GM12878 (cell line): ENCODE results near the gene AFAP1L2. TPM values are rescaled to one million over a fixed set of nuclear protein-coding genes. Genes with fewer than 3 reads are reported as not detected.

ENCODE experiments used
- ATAC-seq: fragments of 200-7000 bp; cut with Tn5 transposase; 3 replicates; pipeline ENCODE4 v1.9.1; 2020; ENCODE audit warnings: mild to moderate bottlenecking, moderate library complexity
- BruUV-seq: library from RNA; stranded (reverse); fragments of 400-500 nt; replicated peaks from 2 replicates; lab custom pipeline; 2021; lab: Mats Ljungman, UMichigan
- CTCF ChIA-PET: fragments of 300-600 bp; sonication (Branson Sonifier 250); formaldehyde crosslinking; extraction: SDS; loops from one replicate; lab custom pipeline; 2021; ENCODE audit warnings: inconsistent platforms; lab: Yijun Ruan, JAX
- POLR2A ChIA-PET: fragments of 350-600 bp; formaldehyde crosslinking; extraction: SDS; loops from one replicate; lab custom pipeline; 2021; ENCODE audit warnings: inconsistent platforms; lab: Charles Lee
- RAD21 ChIA-PET: fragments of 300-600 bp; sonication (Branson Sonifier 250); formaldehyde crosslinking; loops from one replicate; lab custom pipeline; 2023; ENCODE audit warnings: antibody characterized with exemption; ENCODE audit not compliant: unreplicated experiment; lab: Charles Lee
- SMC1A ChIA-PET: fragments of 300-600 bp; sonication (Branson Sonifier 250); formaldehyde crosslinking; loops from one replicate; lab custom pipeline; 2023; ENCODE audit not compliant: unreplicated experiment, uncharacterized antibody; lab: Charles Lee
- DNase-seq: peaks from one replicate; pipeline ENCODE4 v3.0.0-alpha.2; 2011; ENCODE audit warnings: low read depth, low spot score
- FAIRE-seq: peaks from 3 replicates; lab custom pipeline; 2011; peaks lifted over from hg19 to GRCh38; lab: Jason Lieb, UNC
- H2AFZ ChIP-seq: 2 replicates; pipeline ENCODE4 v1.6.0; 2011; ENCODE audit warnings: low read depth, low read length, control low read depth; ENCODE audit not compliant: control insufficient read depth
- H3K27ac ChIP-seq: 2 replicates; pipeline ENCODE4 v1.5.1; 2011; ENCODE audit warnings: control low read depth; ENCODE audit not compliant: control insufficient read depth, insufficient read depth
- H3K27me3 ChIP-seq, 2 experiments: replicated peaks in 1 of 2; 2 replicates each; pipeline versions ENCODE4 v1.6.0 to v1.6.1; 2011; ENCODE audit warnings: low read length in 1 of 2; ENCODE audit not compliant: control insufficient read depth in 2 of 2, insufficient read depth in 2 of 2
- H3K36me3 ChIP-seq, 2 experiments: 2 replicates each; pipeline ENCODE4 v1.5.1; 2011; ENCODE audit warnings: low read length in 1 of 2; ENCODE audit not compliant: control insufficient read depth in 2 of 2, insufficient read depth in 2 of 2
- H3K4me1 ChIP-seq: 2 replicates; pipeline ENCODE4 v1.6.1; 2011; ENCODE audit warnings: mild to moderate bottlenecking, low read length, moderate library complexity, mixed read lengths; ENCODE audit not compliant: control insufficient read depth, insufficient read depth
- H3K4me2 ChIP-seq: 2 replicates; pipeline ENCODE4 v1.6.0; 2011; ENCODE audit warnings: control low read depth; ENCODE audit not compliant: control insufficient read depth, insufficient read depth
- H3K4me3 ChIP-seq: fragments of 200-600 bp; sonication (generic); 2 replicates; pipeline ENCODE4 v1.5.1; 2016
- H3K79me2 ChIP-seq: 2 replicates; pipeline ENCODE4 v1.6.0; 2011; ENCODE audit warnings: low read length; ENCODE audit not compliant: control insufficient read depth, insufficient read depth
- H3K9ac ChIP-seq: 2 replicates; pipeline ENCODE4 v1.8.0; 2011; ENCODE audit warnings: low read length, control low read depth, mixed read lengths; ENCODE audit not compliant: control insufficient read depth, insufficient read depth
- H3K9me3 ChIP-seq: replicated peaks from 3 replicates; pipeline ENCODE4 v1.5.1; 2011; ENCODE audit warnings: mild to moderate bottlenecking, low read length; ENCODE audit not compliant: control insufficient read depth, insufficient read depth
- H4K20me1 ChIP-seq: 2 replicates; pipeline ENCODE4 v1.6.0; 2011; ENCODE audit not compliant: control insufficient read depth, insufficient read depth
- ESRRA ChIP-seq: IDR thresholded peaks from 2 replicates; pipeline ENCODE4 v1.6.1; 2012; ENCODE audit warnings: mild to moderate bottlenecking, low read length, improper control_type of control experiment
- FOXK2 ChIP-seq: fragments of 450-650 bp; IDR thresholded peaks from 2 replicates; pipeline ENCODE4 v1.6.1; 2017; ENCODE audit warnings: mild to moderate bottlenecking, moderate library complexity
- HCFC1 ChIP-seq: fragments of 150-350 bp; IDR thresholded peaks from 2 replicates; pipeline ENCODE4 v1.6.1; 2014; ENCODE audit warnings: low read length
- IRF3 ChIP-seq: fragments of 450-650 bp; IDR thresholded peaks from 2 replicates; pipeline ENCODE4 v1.6.1; 2014; ENCODE audit warnings: mild to moderate bottlenecking
- NFXL1 ChIP-seq: fragments of 450-650 bp; IDR thresholded peaks from 2 replicates; pipeline ENCODE4 v1.6.1; 2017; ENCODE audit warnings: antibody characterized with exemption, mild to moderate bottlenecking, borderline replicate concordance
- NFYB ChIP-seq: IDR thresholded peaks from 2 replicates; pipeline ENCODE4 v1.6.1; 2011; ENCODE audit warnings: low read depth, mild to moderate bottlenecking, low read length, improper control_type of control experiment, moderate library complexity; ENCODE audit not compliant: insufficient read depth
- NKRF ChIP-seq: fragments of 450-650 bp; conservative IDR thresholded peaks from 2 replicates; pipeline ENCODE4 v1.6.1; 2017; ENCODE audit warnings: mild to moderate bottlenecking, moderate library complexity
- RAD51 ChIP-seq: fragments of 450-650 bp; IDR thresholded peaks from 2 replicates; pipeline ENCODE4 v1.6.1; 2016; ENCODE audit warnings: moderate library complexity, mild to moderate bottlenecking, inconsistent platforms
- SP1 ChIP-seq: IDR thresholded peaks from one replicate; pipeline ENCODE4 v1.6.1; 2011; ENCODE audit warnings: low read depth, low read length
- SREBF1 ChIP-seq: IDR thresholded peaks from 2 replicates; pipeline ENCODE4 v1.6.1; 2012; ENCODE audit warnings: mild to moderate bottlenecking, low read length
- TARDBP ChIP-seq: IDR thresholded peaks from 2 replicates; pipeline ENCODE4 v1.6.1; 2016; ENCODE audit warnings: borderline replicate concordance
- USF1 ChIP-seq: IDR thresholded peaks from 2 replicates; pipeline ENCODE4 v1.6.1; 2011; ENCODE audit warnings: borderline replicate concordance, low read depth, mild to moderate bottlenecking, moderate library complexity, mixed read lengths, low read length; ENCODE audit not compliant: insufficient read depth; ENCODE audit errors: extremely low read length
- WGBS: methylation state at CpG from one replicate; pipeline ENCODE4 v1.1.6; 2016; ENCODE audit warnings: low lambda C conversion rate; ENCODE audit not compliant: insufficient replicate concordance, insufficient coverage; ENCODE audit errors: missing lambda C conversion rate; 5-methylcytosine and 5-hydroxymethylcytosine counted together
- in situ Hi-C: fragments of 300-500 bp; cut with MboI; formaldehyde crosslinking; loops from 9 replicates; pipeline ENCODE4 v1.14.3; 2018; ENCODE audit warnings: mixed read lengths
- intact Hi-C: fragments of 100-400 bp; cut with micrococcal nuclease; formaldehyde crosslinking; loops from one replicate; pipeline ENCODE4 v1.14.2; 2022; ENCODE audit not compliant: unreplicated experiment
- polyA plus RNA-seq, 11 experiments: library from polyadenylated mRNA; depleted of rRNA in 4 of 11; unstranded in 6 of 11; stranded (reverse) in 5 of 11; fragments of >200 nt; fragmentation: Nextera tagmentation in 4 of 11; fragmentation: Illumina TruSeq in 1 of 11; extraction: Ambion mirVana in 4 of 11; extraction: Trizol in 1 of 11; gene quantifications; 1 replicate in 1 of 11; 2 replicates in 10 of 11; pipeline versions ENCODE4 v1.2.1 to v1.2.3, GENCODE V29; 2011 to 2016; ENCODE audit warnings: inconsistent platforms in 2 of 11, missing spikeins in 2 of 11, low read depth in 1 of 11
- total RNA-seq, 4 experiments: library from RNA; depleted of rRNA in 3 of 4; stranded (reverse); fragments of >200 nt in 3 of 4; fragmentation: Illumina TruSeq in 1 of 4; extraction: Trizol in 1 of 4; gene quantifications; 2 replicates each; pipeline versions ENCODE4 v1.2.1 to v1.2.3, GENCODE V29; 2013 to 2021
- TF ChIP-seq, protein P1 (sequence below): IDR thresholded peaks from 2 replicates; pipeline ENCODE4 v1.6.1; 2012; ENCODE audit warnings: low read depth, low read length, improper control_type of control experiment

The AFAP1L2 gene
- total and polyA plus RNA-seq, 10 of the 15 experiments (the other 5 are each of a cell fraction or from before 2014, with no cell fraction given), result 0.03 to 4.0 (median 0.34) TPM

GRCh38 chr10:114373631-114374030 lies 30.7 kb downstream of the AFAP1L2 start:
- ATAC-seq (no peak; the same call in 2 of the 3 replicates), DNase-seq (no peak), FAIRE-seq (no peak)
- RAD21 ChIA-PET, result no interaction called here
- Histone ChIP-seq H3K79me2 (no peaks in the 10 kb centered on the region), H3K4me2 (no peak overlapping the region), H2AFZ (no peak overlapping the region), H3K9ac (no peak overlapping the region), H3K27me3 (no peaks in the 10 kb centered on the region; a peak in 1 of 4 replicates), H3K27ac (no peak overlapping the region), H3K36me3 (no peaks in the 10 kb centered on the region), H3K4me1 (no peaks in the 10 kb centered on the region), H3K4me3 (no peak overlapping the region), H4K20me1 (no peaks in the 10 kb centered on the region; the same call in 1 of the 2 replicates), H3K9me3 (no peaks in the 10 kb centered on the region)
- CTCF ChIA-PET, result no interaction called here
- SMC1A ChIA-PET, result no interaction called here
- intact Hi-C loops (no loop called here), in situ Hi-C loops (no loop called here)
- POLR2A ChIA-PET, result interaction anchor here (1.1 kb wide), 1 partner anchor 15 kb away, joined by 3 read pairs; no protein-coding TSS in a partner anchor
- WGBS, result 14% methylated on average over 6 of the region's 6 CpGs
- BruUV-seq, result no TSS peak
- TF ChIP-seq SREBF1 (no peak), IRF3 (no peak), ESRRA (no peak), HCFC1 (no peak), NFXL1 (no peak), FOXK2 (no peak)

- DNase-seq, result no peak
- peaks cover 1% of the 10 kb centered on the region; the same call in 1 of the 2 replicates for H3K4me1 ChIP-seq
- ChIA-PET RAD21 (interaction anchor here (1.5 kb wide), 1 partner anchor 14 kb away, joined by 4 read pairs; no protein-coding TSS in a partner anchor), CTCF (interaction anchor here (1.6 kb wide), 1 partner anchor 12 kb away, joined by 3 read pairs; no protein-coding TSS in a partner anchor), SMC1A (no interaction called here), POLR2A (interaction anchor here (1.1 kb wide), 1 partner anchor 16 kb away, joined by 3 read pairs; no protein-coding TSS in a partner anchor)
- no peak overlapping the region for H3K4me3 ChIP-seq
- H3K4me2 ChIP-seq, result no peak overlapping the region
- no peaks in the 10 kb centered on the region for H3K79me2 ChIP-seq
- no peak overlapping the region for H3K27ac ChIP-seq
- in situ Hi-C loops, result no loop called here
- H3K36me3 ChIP-seq, result no peaks in the 10 kb centered on the region
- ATAC-seq, result no peak
- no peak overlapping the region for H3K9ac ChIP-seq
- no peaks in the 10 kb centered on the region; the same call in 1 of the 2 replicates for H4K20me1 ChIP-seq
- intact Hi-C loops, result no loop called here
- no peak for FAIRE-seq
- 33% methylated on average over 5 of the region's 5 CpGs for WGBS
- BruUV-seq, result no TSS peak
- no peaks in the 10 kb centered on the region; a peak in 1 of 4 replicates for H3K27me3 ChIP-seq
- no peak overlapping the region for H2AFZ ChIP-seq
- no peaks in the 10 kb centered on the region for H3K9me3 ChIP-seq
- TF ChIP-seq, protein P1, sequence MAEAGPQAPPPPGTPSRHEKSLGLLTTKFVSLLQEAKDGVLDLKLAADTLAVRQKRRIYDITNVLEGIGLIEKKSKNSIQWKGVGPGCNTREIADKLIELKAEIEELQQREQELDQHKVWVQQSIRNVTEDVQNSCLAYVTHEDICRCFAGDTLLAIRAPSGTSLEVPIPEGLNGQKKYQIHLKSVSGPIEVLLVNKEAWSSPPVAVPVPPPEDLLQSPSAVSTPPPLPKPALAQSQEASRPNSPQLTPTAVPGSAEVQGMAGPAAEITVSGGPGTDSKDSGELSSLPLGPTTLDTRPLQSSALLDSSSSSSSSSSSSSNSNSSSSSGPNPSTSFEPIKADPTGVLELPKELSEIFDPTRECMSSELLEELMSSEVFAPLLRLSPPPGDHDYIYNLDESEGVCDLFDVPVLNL, result no peak
- no peak for TF ChIP-seq TARDBP
- TF ChIP-seq USF1, result no peak
- no peak for TF ChIP-seq NFYB
- no peak for TF ChIP-seq RAD51
- no peak for TF ChIP-seq SP1
- no peak for TF ChIP-seq NKRF
These were observed 31.3 kb downstream of the AFAP1L2 start for GRCh38 chr10:114372995-114373394.
